Stimulated activated CD8-positive, alpha-beta memory T cell treated with anti-CD3 and anti-CD28 coated beads, Interleukin-4, amount 100 ng/mL, for 1 hour (primary cell): ENCODE data around the gene ABLIM1.

Experiments
- DNase-seq, 2 donors: peaks; one replicate each; pipeline ENCODE4 v3.0.0-alpha.2; 2020; ENCODE audit warnings: low read depth in 2 of 2, low spot score in 1 of 2

Gene ABLIM1

DNA sequence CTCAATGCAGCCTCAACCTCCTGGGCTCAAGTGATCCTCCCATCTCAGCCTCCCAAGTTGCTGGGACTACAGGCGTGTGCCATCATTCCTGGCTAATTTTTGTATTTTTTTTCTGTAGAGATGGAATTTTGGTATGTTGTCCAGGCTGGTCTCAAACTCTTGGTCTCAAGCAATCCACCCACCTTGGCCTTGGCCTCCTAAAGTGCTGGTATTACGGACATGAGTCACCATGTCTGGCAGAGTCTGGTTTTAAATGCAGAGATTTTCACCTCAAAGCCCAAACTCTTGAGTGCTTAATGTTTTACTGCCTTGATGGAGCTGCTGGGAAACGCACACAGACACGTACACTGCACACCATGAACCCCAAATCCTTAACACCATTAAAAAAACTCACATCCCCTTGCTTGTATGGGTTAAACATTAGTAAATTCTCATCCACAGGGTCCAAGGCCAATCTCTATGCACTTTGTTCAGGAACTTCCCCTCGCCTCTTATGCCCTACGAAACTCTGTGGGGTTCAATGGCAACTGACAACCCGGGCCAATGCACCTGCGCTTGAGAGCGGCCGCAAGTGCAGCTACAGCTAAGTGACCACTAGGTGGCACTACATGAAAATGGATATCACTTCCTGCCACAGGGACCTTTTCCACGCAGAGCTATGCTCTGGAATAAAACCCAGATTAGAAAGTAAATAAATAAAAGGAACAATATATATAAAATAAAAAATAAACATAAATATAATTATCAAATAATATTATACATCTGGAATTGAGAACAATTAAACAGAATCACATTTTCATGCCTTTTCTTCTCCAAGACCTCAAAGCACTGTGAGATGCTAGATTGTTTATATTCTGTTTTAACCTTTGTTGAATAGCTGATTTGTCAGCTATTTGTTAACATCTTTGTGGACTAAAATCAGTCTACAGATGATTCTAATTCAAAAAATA lies 186.8 kb downstream of the ABLIM1 start:
- peak; percentile 30 to 33 for DNase-seq

DNA sequence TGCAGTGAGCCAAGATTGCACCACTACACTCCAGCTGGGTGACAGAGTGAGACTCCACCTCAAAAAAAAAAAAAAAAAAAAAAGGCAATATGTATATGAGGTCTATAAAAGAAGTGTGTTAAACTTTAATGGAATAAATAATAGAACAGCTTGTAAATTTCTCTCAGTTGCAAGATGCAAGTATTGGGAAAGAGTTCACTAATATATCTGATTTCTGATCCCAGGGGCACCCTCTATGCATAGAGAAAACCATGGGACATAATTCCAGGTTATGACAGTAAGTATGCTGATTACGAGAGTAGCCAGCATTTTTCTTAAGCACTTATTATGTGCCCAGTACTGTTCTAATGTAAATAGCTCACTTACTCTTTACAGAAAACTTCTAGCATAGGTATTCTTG lies 187.7 kb downstream of the ABLIM1 start:
- DNase-seq, result no peak

DNA sequence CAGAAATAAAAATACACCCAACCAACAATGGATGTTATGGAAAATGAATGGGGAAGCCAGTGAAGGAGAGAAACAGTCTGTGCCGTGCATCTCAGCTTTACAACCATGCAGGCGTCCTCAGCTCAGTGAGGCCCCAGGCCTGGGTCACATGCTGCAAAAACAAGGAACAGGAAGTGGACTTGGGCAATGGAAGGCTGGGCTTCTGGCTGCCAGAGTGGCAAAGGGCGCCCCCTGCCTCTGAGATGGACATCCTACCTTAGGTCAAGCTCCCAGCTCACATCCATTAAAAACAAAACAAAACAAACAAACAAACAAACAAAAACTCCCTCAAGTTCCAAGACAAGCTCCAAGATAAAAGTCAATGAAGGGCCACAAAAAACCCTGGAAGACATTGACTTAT lies 199.1 kb downstream of the ABLIM1 start:
- DNase-seq, result no peak

- DNase-seq, result no peak
Measured at GRCh38 chr10:114458216-114458920, 199.7 kb downstream of the ABLIM1 start.

DNA sequence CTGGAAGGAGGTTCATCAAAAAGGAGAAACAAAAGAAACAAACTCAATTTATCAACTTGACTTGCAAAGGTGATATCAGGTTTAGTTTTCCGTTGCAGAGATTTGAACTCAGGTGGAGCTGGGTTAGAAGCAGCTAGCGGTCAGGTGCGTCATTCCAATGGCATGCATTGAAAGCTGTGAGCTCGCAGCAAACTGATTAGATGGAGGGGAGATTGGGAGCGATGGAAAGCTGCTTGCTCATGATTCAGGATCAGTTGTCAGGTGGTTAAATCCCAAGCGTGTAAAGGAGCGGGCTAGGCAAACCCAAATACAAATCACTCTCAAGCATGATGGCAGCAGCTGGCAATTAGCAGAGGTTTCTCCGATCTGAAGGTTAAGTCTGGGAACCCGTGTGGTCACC lies 204.5 kb downstream of the ABLIM1 start:
- no peak for DNase-seq

- no peak for DNase-seq
Measured at GRCh38 chr10:114448897-114449296, 209.2 kb downstream of the ABLIM1 start.

GRCh38 chr10:114445332-114445731 lies 212.7 kb downstream of the ABLIM1 start:
- no peak for DNase-seq

- DNase-seq, result no peak
Measured at GRCh38 chr10:114444819-114445218, 213.3 kb downstream of the ABLIM1 start.

DNA sequence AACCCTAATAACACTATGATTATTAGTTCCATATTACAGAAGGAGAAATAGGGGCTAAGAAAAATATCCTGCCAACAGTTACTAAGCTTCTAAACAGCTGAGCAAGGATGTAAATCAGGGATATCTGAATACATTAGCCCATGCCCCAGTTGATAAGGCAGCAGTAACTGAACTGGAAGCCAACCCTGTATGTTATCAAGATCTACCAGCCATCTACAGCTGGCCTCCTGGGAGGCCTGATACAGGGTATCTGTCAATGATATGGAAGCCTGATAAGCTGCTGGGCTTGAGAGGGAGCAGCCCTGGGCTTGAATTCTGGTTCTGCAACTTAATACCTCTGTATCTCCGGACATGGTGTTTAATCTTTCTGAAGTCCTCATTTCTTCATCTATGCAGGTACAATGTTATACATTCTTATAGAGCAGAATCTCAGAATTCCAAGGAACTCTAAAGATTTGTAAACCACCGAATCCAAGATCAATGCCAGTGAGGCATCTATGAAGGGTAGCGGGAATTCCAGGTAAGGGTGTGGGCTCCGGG lies 215.9 kb downstream of the ABLIM1 start:
- DNase-seq, result no peak

DNA sequence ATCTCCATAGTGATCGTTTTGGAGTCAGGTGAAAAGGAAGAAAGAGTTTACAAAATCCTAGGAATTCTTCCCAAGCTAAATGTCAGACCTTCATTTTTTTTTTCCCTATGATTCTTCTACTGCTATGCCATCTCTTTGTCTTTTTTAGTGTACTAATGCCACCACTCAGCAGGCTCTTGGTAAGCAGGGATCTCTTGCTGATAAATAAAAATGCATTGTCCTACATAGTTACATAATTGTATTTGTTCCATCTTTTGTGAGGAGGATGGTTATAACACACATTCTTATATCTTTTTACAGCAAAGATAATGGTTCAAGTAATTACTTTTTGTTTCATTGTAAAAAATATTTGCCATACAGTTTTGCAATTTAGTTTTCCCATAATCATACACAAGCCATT lies 217.0 kb downstream of the ABLIM1 start:
- no peak for DNase-seq

DNA sequence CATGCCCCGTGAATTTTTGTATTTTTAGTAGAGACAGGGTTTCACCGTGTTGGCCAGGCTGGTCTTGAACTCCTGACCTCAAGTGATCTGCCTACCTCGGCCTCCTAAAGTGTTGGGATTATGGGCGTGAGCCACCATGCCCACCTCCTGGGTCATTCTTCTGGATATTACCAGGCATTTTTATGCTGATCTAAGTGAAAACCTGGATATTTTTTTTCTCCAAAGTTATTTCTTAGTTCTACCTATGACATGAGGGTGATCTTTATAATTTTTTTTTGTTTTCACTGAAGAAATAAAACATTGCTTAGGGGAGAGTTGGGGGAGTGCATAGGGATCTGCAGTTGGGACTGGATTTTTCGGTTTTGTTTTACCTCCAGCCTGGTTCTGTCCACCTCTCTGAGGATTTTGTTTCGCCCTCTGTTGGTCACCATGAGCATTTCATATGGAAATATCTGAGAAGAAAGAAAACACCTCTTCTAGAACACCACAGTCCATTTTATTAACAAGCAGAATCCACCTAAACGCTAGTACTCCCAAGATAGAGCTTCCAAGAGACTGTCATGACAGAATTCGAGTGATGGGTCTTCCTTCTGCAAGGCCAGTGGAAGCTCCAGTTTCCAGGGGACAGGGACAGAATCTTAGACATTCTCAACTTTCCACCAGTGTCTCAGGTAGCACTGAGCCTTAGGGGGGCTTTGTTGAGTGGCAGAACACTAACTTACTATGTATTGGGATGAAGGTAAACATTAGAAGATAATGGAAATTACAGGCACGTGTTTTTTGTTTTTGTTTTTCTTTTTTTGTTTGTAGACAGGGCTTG lies 220.4 kb downstream of the ABLIM1 start:
- DNase-seq, result no peak

GRCh38 chr10:114436941-114437340 lies 221.1 kb downstream of the ABLIM1 start:
- no peak for DNase-seq

- DNase-seq, result no peak
Measured at GRCh38 chr10:114432566-114433093, 225.4 kb downstream of the ABLIM1 start.

GRCh38 chr10:114431414-114432135 lies 226.5 kb downstream of the ABLIM1 start:
- no peak for DNase-seq

GRCh38 chr10:114430688-114431413 lies 227.2 kb downstream of the ABLIM1 start:
- no peak for DNase-seq

GRCh38 chr10:114429581-114430335 lies 228.3 kb downstream of the ABLIM1 start:
- no peak for DNase-seq

GRCh38 chr10:114427124-114427852 lies 230.8 kb downstream of the ABLIM1 start:
- no peak for DNase-seq

- DNase-seq, result no peak
Measured at GRCh38 chr10:114426476-114426875, 231.6 kb downstream of the ABLIM1 start.
